BJ (cell line): ENCODE results near the gene SHISA9. TPM values are rescaled to one million over a fixed set of nuclear protein-coding genes. Genes with fewer than 3 reads are reported as not detected.

ENCODE experiments used
- CTCF ChIA-PET: fragments of 350-600 bp; formaldehyde crosslinking; extraction: SDS; loops from one replicate; lab custom pipeline; 2021; ENCODE audit warnings: antibody characterized with exemption, inconsistent platforms; lab: Yijun Ruan, JAX
- POLR2A ChIA-PET: fragments of 300-600 bp; sonication (Branson Sonifier 250); formaldehyde crosslinking; extraction: SDS; loops from one replicate; lab custom pipeline; 2021; ENCODE audit warnings: antibody characterized with exemption; lab: Charles Lee
- DNase-seq: peaks from one replicate; pipeline ENCODE4 v3.0.0-alpha.2; 2011; ENCODE audit warnings: low read depth
- H3K27me3 ChIP-seq: 2 replicates; pipeline ENCODE4 v1.6.0; 2011; ENCODE audit warnings: low read length; ENCODE audit not compliant: control insufficient read depth, insufficient read depth
- H3K36me3 ChIP-seq: 2 replicates; pipeline ENCODE4 v1.5.1; 2011; ENCODE audit warnings: low read length; ENCODE audit not compliant: control insufficient read depth, insufficient read depth
- H3K4me3 ChIP-seq: 2 replicates; pipeline ENCODE4 v1.5.1; 2011; ENCODE audit warnings: low read depth, mild to moderate bottlenecking, control low read depth, low read length
- CTCF ChIP-seq: IDR thresholded peaks from 2 replicates; pipeline ENCODE4 v1.5.1; 2011; ENCODE audit warnings: low read depth, mild to moderate bottlenecking, control low read depth, inconsistent platforms, low read length, moderate library complexity; ENCODE audit not compliant: insufficient read depth
- polyA plus RNA-seq: library from polyadenylated mRNA; depleted of rRNA; stranded (reverse); fragments of >200 nt; gene quantifications from 2 replicates; pipeline ENCODE4 v1.2.3, GENCODE V29; 2011

SHISA9 gene
- polyA plus RNA-seq, 1 experiment = not detected

DNA sequence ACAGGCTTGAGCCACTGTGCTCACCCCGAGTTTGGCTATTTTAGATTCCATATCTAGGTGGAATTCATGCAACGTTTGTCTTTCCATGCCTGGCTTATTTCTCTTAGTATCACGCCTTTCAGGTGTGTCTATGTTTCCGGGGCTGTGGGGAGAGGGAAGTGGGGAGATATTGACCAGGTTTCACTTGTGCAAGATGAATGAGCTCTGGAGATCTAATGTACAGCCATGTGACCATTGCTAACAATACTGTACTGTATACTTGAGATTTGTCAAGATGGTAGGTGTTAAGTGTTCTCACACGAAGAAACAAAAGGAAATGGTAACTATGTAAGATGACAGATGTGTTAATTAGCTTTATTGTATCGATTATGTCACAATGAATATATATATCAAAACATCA lies 199.6 kb downstream of the SHISA9 start:
- TF ChIP-seq CTCF = no peak
- DNase-seq = no peak
- H3K4me3 ChIP-seq = no peak overlapping the region
- ChIA-PET POLR2A (no interaction called here), CTCF (no interaction called here)
- no peaks in the 10 kb centered on the region for H3K27me3 ChIP-seq
- H3K36me3 ChIP-seq = no peaks in the 10 kb centered on the region

DNA sequence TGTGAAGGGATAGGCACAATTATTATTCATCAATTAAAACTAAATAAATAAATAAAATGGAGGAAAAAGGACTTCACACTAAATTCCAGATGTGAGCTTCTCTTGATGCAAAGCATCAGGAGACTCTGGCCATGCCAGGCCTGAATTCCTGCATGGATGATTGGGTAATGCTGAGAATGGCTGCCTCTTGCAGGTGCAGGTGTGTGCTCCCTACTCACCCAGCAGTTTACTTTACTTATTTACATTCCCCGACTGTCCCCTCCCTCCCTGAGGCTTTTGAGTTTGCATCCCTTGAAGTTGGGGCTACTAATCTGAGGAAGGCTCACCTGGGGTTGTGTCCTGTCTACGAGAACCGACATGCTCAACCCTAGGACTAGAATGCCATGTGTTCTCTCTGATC lies 200.4 kb downstream of the SHISA9 start:
- H3K27me3 ChIP-seq = no peaks in the 10 kb centered on the region
- ChIA-PET CTCF (no interaction called here), POLR2A (no interaction called here)
- no peak for TF ChIP-seq CTCF
- H3K4me3 ChIP-seq = no peak overlapping the region
- no peaks in the 10 kb centered on the region for H3K36me3 ChIP-seq
- DNase-seq = no peak

DNA sequence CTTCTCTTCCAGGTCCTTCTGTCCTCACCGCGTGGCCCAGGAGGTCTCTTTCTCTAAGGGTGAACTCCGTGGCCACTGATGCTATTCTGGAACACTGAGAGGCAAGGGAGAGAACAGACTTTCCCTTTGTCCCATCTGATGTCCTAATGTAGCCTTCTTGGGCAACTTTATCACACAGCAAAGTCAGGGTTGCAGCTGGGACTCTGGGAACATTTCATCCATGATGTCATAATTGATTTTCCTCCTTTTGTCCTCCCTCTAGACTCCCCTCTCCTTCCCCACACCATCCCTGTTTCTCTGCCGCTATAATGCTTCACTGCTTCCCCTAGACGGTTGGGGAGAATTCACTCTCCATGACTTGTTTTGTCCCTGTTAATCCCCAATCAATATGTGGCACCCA lies 201.0 kb downstream of the SHISA9 start:
- ChIA-PET POLR2A (no interaction called here), CTCF (no interaction called here)
- no peaks in the 10 kb centered on the region for H3K27me3 ChIP-seq
- TF ChIP-seq CTCF = no peak
- DNase-seq = no peak
- no peaks in the 10 kb centered on the region for H3K36me3 ChIP-seq
- H3K4me3 ChIP-seq = no peak overlapping the region

GRCh38 chr16:13103831-13104530 lies 202.6 kb downstream of the SHISA9 start:
- POLR2A ChIA-PET = no interaction called here
- CTCF ChIA-PET = interaction anchor here (0.5 kb wide), 1 partner anchor 8 kb away, joined by 3 read pairs; no protein-coding TSS in a partner anchor
- no peaks in the 10 kb centered on the region for H3K36me3 ChIP-seq
- no peak overlapping the region for H3K4me3 ChIP-seq
- no peak for TF ChIP-seq CTCF
- DNase-seq = no peak
- no peaks in the 10 kb centered on the region for H3K27me3 ChIP-seq

DNA sequence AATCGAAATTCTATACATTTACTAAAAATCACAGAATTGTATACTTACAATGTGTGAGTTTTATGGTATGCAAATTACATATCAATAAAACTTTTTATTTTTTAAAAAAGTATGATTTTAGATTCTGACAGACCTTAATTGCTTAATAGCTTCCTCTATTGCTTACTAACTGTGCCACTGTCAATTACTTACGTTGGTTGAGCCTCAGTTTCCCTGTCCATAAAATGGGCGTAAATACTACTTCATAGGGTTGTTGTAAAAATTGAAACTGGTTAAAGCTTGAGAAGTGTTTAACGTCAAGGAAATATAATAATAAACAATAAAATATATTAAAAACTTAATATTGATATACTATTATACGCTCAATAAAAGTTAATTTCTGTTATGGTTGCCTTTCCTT lies 203.4 kb downstream of the SHISA9 start:
- Histone ChIP-seq H3K36me3 (no peaks in the 10 kb centered on the region), H3K4me3 (no peak overlapping the region), H3K27me3 (no peaks in the 10 kb centered on the region)
- no peak for TF ChIP-seq CTCF
- ChIA-PET POLR2A (no interaction called here), CTCF (no interaction called here)
- no peak for DNase-seq
